HFFc6 (cell line): Measurements from ENCODE around the gene TIMMDC1. TPM values are rescaled to one million over a fixed set of nuclear protein-coding genes. Genes with fewer than 3 reads are reported as not detected.

Experiments
- DNase-seq: peaks from one replicate; pipeline ENCODE4 v3.0.0-alpha.2; 2018
- H3K27ac Mint-ChIP-seq: 2 replicates; pipeline ENCODE4 v1.8.0; 2020; ENCODE audit warnings: mild to moderate bottlenecking, mixed read lengths
- H3K27me3 Mint-ChIP-seq: 2 replicates; pipeline ENCODE4 v1.8.0; 2021; ENCODE audit warnings: mild to moderate bottlenecking, moderate library complexity, mixed read lengths; ENCODE audit not compliant: insufficient read depth
- H3K36me3 Mint-ChIP-seq: 2 replicates; pipeline ENCODE4 v1.8.0; 2021; ENCODE audit warnings: low read depth, mixed read lengths
- H3K4me1 Mint-ChIP-seq: 2 replicates; pipeline ENCODE4 v1.8.0; 2020; ENCODE audit warnings: low read depth, mixed read lengths
- H3K4me3 Mint-ChIP-seq: 2 replicates; pipeline ENCODE4 v1.8.0; 2020; ENCODE audit warnings: mild to moderate bottlenecking, moderate library complexity, mixed read lengths
- H3K9me3 Mint-ChIP-seq: 2 replicates; pipeline ENCODE4 v1.8.0; 2020; ENCODE audit warnings: mild to moderate bottlenecking, mixed read lengths
- CTCF ChIP-seq: fragments of 200-600 bp; sonication (generic); IDR thresholded peaks from 2 replicates; pipeline ENCODE4 v1.5.0; 2021; ENCODE audit warnings: antibody characterized with exemption, mild to moderate bottlenecking
- total RNA-seq, 6 experiments: library from RNA; stranded (reverse); fragmentation: NEBNext Ultra II Directional; extraction: Animal tissue kit (Norgen Biotek cat#: 25700); gene quantifications; 2 replicates in 1 of 6; 3 replicates in 5 of 6; pipeline ENCODE4 v1.2.3, GENCODE V29; 2021

TIMMDC1 gene
- total RNA-seq, 6 experiments from 2014 or later: 111 to 125 (median 112) TPM

GRCh38 chr3:119510690-119511089 lies 12.3 kb downstream of the TIMMDC1 start:
- no peak for DNase-seq
- Mint-ChIP-seq H3K4me1 (no peaks in the 10 kb centered on the region), H3K27me3 (peaks cover 2% of the 10 kb centered on the region), H3K36me3 (peaks cover 37% of the 10 kb centered on the region), H3K9me3 (no peaks in the 10 kb centered on the region), H3K4me3 (no peak overlapping the region), H3K27ac (no peak overlapping the region)
- no peak for TF ChIP-seq CTCF

GRCh38 chr3:119514637-119515036 lies 16.3 kb downstream of the TIMMDC1 start:
- Mint-ChIP-seq H3K4me1 (no peaks in the 10 kb centered on the region), H3K36me3 (peaks cover 52% of the 10 kb centered on the region), H3K27ac (no peak overlapping the region), H3K4me3 (no peak overlapping the region), H3K27me3 (no peaks in the 10 kb centered on the region; the same call in 1 of the 2 replicates), H3K9me3 (no peaks in the 10 kb centered on the region)
- no peak for TF ChIP-seq CTCF
- DNase-seq: no peak

GRCh38 chr3:119517112-119517511 lies 18.8 kb downstream of the TIMMDC1 start:
- no peak for TF ChIP-seq CTCF
- Mint-ChIP-seq H3K27ac (no peak overlapping the region), H3K9me3 (no peaks in the 10 kb centered on the region), H3K4me3 (no peak overlapping the region), H3K36me3 (peaks cover 67% of the 10 kb centered on the region), H3K4me1 (no peaks in the 10 kb centered on the region), H3K27me3 (no peaks in the 10 kb centered on the region; the same call in 1 of the 2 replicates)
- DNase-seq: no peak

GRCh38 chr3:119518026-119518425 lies 19.7 kb downstream of the TIMMDC1 start:
- H3K36me3 Mint-ChIP-seq: peaks cover 64% of the 10 kb centered on the region
- no peak overlapping the region for H3K27ac Mint-ChIP-seq
- no peak for DNase-seq
- no peaks in the 10 kb centered on the region for H3K4me1 Mint-ChIP-seq
- no peak for TF ChIP-seq CTCF
- H3K4me3 Mint-ChIP-seq: no peak overlapping the region
- no peaks in the 10 kb centered on the region for H3K9me3 Mint-ChIP-seq
- no peaks in the 10 kb centered on the region; the same call in 1 of the 2 replicates for H3K27me3 Mint-ChIP-seq

- Mint-ChIP-seq H3K9me3 (no peaks in the 10 kb centered on the region), H3K36me3 (peaks cover 10% of the 10 kb centered on the region), H3K27ac (no peak overlapping the region), H3K27me3 (peaks cover 2% of the 10 kb centered on the region; the same call in 1 of the 2 replicates), H3K4me1 (peaks cover 9% of the 10 kb centered on the region), H3K4me3 (no peak overlapping the region)
- TF ChIP-seq CTCF: peak; percentile 63
- DNase-seq: peak; percentile 15
Measured at GRCh38 chr3:119524931-119525662, 26.8 kb downstream of the TIMMDC1 start.
